Smooth muscle cell (in vitro differentiated cells): ENCODE results near the gene PFAS. TPM values are rescaled to one million over a fixed set of nuclear protein-coding genes. Genes with fewer than 3 reads are reported as not detected.

Experiments used
- DNase-seq: peaks from one replicate; lab custom pipeline; 2025; ENCODE audit not compliant: unreplicated experiment; lab: John Stamatoyannopoulos, UW
- H2AFZ ChIP-seq: fragments of 200-600 bp; sonication (generic); 2 replicates; pipeline ENCODE4 v1.6.0; 2016; ENCODE audit warnings: antibody characterized with exemption, low read depth, mild to moderate bottlenecking
- H3F3A ChIP-seq: fragments of 200-600 bp; sonication (generic); 2 replicates; pipeline ENCODE4 v1.6.0; 2017; ENCODE audit warnings: antibody characterized with exemption, low read depth
- H3K27ac ChIP-seq: fragments of 200-600 bp; sonication (generic); 2 replicates; pipeline ENCODE4 v1.5.1; 2016; ENCODE audit warnings: low read depth, mild to moderate bottlenecking
- H3K27me3 ChIP-seq: fragments of 200-600 bp; sonication (generic); 2 replicates; pipeline ENCODE4 v1.6.1; 2016; ENCODE audit warnings: low read depth, mild to moderate bottlenecking
- H3K36me3 ChIP-seq: fragments of 200-600 bp; sonication (generic); 2 replicates; pipeline ENCODE4 v1.5.1; 2016; ENCODE audit warnings: low read depth
- H3K4me1 ChIP-seq: fragments of 200-600 bp; sonication (generic); 2 replicates; pipeline ENCODE4 v1.5.1; 2016; ENCODE audit warnings: low read depth
- H3K4me2 ChIP-seq: fragments of 200-600 bp; sonication (generic); 2 replicates; pipeline ENCODE4 v1.6.0; 2016; ENCODE audit warnings: mild to moderate bottlenecking
- H3K4me3 ChIP-seq: fragments of 200-600 bp; sonication (generic); 2 replicates; pipeline ENCODE4 v1.5.1; 2016; ENCODE audit warnings: mild to moderate bottlenecking
- H3K79me2 ChIP-seq: fragments of 200-600 bp; sonication (generic); 2 replicates; pipeline ENCODE4 v1.6.0; 2016; ENCODE audit warnings: low read depth, mild to moderate bottlenecking
- H3K9ac ChIP-seq: fragments of 200-600 bp; sonication (generic); 2 replicates; pipeline ENCODE4 v1.6.0; 2016; ENCODE audit warnings: low read depth
- H3K9me3 ChIP-seq: fragments of 200-600 bp; sonication (generic); replicated peaks from 2 replicates; pipeline ENCODE4 v1.5.1; 2016; ENCODE audit warnings: low read depth
- H4K20me1 ChIP-seq: fragments of 200-600 bp; sonication (generic); 2 replicates; pipeline ENCODE4 v1.6.0; 2016; ENCODE audit warnings: low read depth
- WGBS: methylation state at CpG from one replicate; pipeline ENCODE4 v1.1.7; 2016; ENCODE audit warnings: low lambda C conversion rate; 5-methylcytosine and 5-hydroxymethylcytosine counted together
- polyA plus RNA-seq: library from polyadenylated mRNA; unstranded; fragments of >200 nt; fragmentation: Nextera tagmentation; extraction: Ambion mirVana; gene quantifications from 2 replicates; pipeline ENCODE4 v1.2.1, GENCODE V29; 2016
- total RNA-seq: library from RNA; depleted of rRNA; stranded (reverse); fragments of >200 nt; gene quantifications from 2 replicates; pipeline ENCODE4 v1.2.3, GENCODE V29; 2014
- TF ChIP-seq, protein P1 (sequence below): fragments of 200-600 bp; sonication (generic); IDR thresholded peaks from 2 replicates; pipeline ENCODE4 v1.5.1; 2017; ENCODE audit warnings: borderline replicate concordance, mild to moderate bottlenecking, antibody characterized with exemption; ENCODE audit not compliant: insufficient read depth, poor library complexity, severe bottlenecking

The PFAS gene
- total and polyA plus RNA-seq, 2 experiments from 2014 or later, result 9.9 to 12.8 TPM

DNA sequence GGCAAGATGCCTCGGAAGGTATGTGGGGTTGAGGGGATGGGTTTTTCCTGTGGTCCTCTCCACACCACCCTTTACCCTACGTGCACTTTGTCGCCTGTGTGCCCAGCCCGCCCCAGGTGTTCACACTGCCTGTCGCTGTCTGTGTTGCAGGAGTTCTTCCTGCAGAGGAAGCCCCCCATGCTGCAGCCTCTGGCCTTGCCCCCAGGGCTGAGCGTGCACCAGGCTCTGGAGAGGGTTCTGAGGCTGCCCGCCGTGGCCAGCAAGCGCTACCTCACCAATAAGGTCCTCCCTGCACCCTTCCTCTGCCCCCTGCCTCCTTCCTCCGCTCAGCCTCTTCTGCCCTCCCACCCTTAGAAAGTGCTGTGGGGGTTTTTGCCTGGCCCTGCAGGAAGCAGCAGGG, 15.2 kb downstream of the PFAS start:
- DNase-seq, result no peak
- 98% methylated on average over 9 of the region's 10 CpGs for WGBS
- no peaks in the 10 kb centered on the region for H3F3A ChIP-seq

GRCh38 chr17:8264836-8265542, 15.9 kb downstream of the PFAS start:
- TF ChIP-seq, protein P1, sequence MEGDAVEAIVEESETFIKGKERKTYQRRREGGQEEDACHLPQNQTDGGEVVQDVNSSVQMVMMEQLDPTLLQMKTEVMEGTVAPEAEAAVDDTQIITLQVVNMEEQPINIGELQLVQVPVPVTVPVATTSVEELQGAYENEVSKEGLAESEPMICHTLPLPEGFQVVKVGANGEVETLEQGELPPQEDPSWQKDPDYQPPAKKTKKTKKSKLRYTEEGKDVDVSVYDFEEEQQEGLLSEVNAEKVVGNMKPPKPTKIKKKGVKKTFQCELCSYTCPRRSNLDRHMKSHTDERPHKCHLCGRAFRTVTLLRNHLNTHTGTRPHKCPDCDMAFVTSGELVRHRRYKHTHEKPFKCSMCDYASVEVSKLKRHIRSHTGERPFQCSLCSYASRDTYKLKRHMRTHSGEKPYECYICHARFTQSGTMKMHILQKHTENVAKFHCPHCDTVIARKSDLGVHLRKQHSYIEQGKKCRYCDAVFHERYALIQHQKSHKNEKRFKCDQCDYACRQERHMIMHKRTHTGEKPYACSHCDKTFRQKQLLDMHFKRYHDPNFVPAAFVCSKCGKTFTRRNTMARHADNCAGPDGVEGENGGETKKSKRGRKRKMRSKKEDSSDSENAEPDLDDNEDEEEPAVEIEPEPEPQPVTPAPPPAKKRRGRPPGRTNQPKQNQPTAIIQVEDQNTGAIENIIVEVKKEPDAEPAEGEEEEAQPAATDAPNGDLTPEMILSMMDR, result no peak
- Histone ChIP-seq H3K36me3 (peaks cover 4% of the 10 kb centered on the region), H3K4me2 (no peak overlapping the region), H3K4me1 (no peaks in the 10 kb centered on the region), H3K27ac (no peak overlapping the region), H3K27me3 (no peaks in the 10 kb centered on the region), H4K20me1 (no peaks in the 10 kb centered on the region), H3K4me3 (no peak overlapping the region), H3K9ac (no peak overlapping the region), H3K79me2 (no peaks in the 10 kb centered on the region), H3F3A (no peaks in the 10 kb centered on the region), H2AFZ (no peak overlapping the region), H3K9me3 (no peaks in the 10 kb centered on the region)
- DNase-seq, result no peak
- 98% methylated on average over 17 of the region's 18 CpGs for WGBS

More for the DNA sequence above, 15.2 kb downstream of the PFAS start:
- TF ChIP-seq, protein P1, result no peak
- no peaks in the 10 kb centered on the region for H3K79me2 ChIP-seq
- H3K27ac ChIP-seq, result no peak overlapping the region
- H3K27me3 ChIP-seq, result no peaks in the 10 kb centered on the region
- H2AFZ ChIP-seq, result no peak overlapping the region
- no peak overlapping the region for H3K4me2 ChIP-seq
- H3K4me1 ChIP-seq, result no peaks in the 10 kb centered on the region
- H3K36me3 ChIP-seq, result peaks cover 5% of the 10 kb centered on the region
- H4K20me1 ChIP-seq, result no peaks in the 10 kb centered on the region
- no peaks in the 10 kb centered on the region for H3K9me3 ChIP-seq
- H3K9ac ChIP-seq, result no peak overlapping the region
- no peak overlapping the region for H3K4me3 ChIP-seq

DNA sequence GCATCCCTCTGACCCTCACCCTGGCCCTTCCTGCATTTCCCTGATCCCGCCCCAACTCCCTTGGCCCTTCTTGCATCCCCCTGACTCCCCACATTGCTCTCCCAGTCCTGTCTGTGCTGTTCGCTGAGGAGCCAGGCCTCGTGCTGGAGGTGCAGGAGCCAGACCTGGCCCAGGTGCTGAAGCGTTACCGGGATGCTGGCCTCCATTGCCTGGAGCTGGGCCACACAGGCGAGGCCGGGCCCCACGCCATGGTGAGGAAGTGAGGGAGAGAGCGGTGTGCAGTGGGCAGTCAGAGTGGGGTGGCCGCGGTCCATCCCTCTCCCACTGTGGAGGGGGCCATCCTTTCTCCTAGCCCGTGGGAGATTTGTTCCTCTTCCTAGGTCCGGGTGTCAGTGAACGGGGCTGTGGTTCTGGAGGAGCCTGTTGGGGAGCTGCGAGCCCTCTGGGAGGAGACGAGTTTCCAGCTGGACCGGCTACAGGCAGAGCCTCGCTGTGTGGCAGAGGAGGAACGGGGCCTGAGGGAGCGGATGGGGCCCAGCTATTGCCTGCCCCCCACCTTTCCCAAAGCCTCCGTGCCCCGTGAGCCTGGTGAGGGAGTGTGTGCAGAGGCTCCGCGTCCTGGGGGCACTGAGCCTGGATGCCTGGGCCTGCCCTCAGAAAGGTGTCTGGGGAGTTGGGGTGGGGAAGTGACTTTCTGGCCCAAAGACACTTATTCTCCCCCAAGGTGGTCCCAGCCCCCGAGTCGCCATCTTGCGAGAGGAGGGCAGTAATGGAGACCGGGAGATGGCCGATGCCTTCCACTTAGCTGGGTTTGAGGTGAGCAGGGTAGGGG, 17.8 kb downstream of the PFAS start:
- Histone ChIP-seq H3K27me3 (no peaks in the 10 kb centered on the region), H3F3A (no peaks in the 10 kb centered on the region), H3K4me2 (no peak overlapping the region), H3K9ac (no peak overlapping the region), H4K20me1 (no peaks in the 10 kb centered on the region), H3K79me2 (no peaks in the 10 kb centered on the region), H2AFZ (no peak overlapping the region), H3K27ac (no peak overlapping the region), H3K4me1 (no peaks in the 10 kb centered on the region), H3K9me3 (no peaks in the 10 kb centered on the region), H3K36me3 (no peaks in the 10 kb centered on the region), H3K4me3 (no peak overlapping the region)
- no peak for DNase-seq
- TF ChIP-seq, protein P1, result no peak
- WGBS, result 97% methylated on average over 28 of the region's 29 CpGs
